ENCODE results near the gene C9.

DNA sequence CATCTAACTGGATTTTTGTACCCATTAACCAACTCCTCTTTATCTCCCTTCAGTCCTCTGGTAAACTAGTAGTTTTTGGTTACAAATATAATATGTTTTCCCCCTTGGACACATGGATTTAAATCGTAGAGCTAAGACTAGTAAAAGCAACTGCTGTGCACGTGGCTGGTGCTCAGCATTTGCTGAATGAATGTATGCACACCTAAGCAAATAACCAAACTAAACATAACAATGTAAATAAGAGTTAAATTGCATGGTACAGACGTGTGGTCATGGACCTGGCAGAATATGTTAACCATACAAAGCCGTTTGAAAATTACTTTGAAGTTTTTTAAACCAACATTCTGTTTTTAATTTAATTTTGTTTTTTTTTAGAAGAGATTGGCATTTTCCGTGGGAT is 79.7 kb downstream of the C9 start:
- TF ChIP-seq ZNF274 (IDR thresholded peaks at IDR 0.05; ENCODE audit: low read depth, low read length) (no peak), SUZ12 (IDR thresholded peaks at IDR 0.05; ENCODE audit: extremely low read depth, insufficient read depth, insufficient read length) (no peak)
